ENCODE measurements around the gene GPAT3.
A peak's percentile ranks its signal among the peaks of the same experiment; 100 is the strongest.

Gene GPAT3

DNA sequence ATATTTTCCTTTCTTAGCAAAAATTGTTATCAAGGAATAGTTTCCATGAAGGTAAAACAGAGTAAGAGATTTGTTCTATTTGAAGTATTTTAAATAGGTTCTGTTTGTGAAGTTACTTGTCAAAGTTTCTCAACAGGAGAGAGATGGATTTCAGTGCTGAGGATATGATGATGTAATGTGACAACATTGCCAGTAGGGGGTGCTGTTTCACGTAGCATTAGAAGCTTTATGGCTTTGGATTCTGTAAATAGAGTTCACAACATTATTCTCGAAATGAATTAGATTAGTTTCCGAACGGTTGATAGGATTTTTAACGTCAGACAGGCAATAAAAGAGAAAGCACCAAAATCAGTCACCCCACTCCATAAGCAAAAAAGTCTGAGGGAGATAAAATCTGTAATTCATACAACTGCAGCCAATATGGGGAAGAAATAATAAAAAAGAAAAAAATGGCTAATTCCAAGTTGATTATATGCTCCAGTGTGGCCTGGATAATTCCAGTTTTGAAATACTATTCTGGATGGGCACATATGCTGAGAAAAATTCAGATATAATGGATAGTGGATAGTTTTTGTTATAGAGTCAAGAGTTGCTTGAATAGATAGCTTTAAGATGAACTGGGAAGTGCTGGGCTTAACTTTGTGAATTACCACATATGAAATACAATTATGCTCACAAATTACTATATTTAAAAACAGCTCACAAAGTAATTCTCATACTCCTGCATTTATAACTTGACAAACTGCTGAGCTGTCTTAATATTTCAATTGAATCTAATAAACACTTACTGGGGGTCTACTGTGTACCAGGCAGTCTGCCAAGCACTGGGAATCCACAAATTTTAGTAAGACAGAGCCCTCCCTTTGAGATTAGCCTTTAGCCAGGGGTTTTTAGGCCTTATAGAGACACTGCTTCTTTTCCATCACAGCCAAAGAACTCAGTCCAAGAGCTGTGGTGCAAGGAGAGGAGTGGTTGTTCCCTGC lies 109.1 kb downstream of the GPAT3 start:
- TF ChIP-seq, protein P1, sequence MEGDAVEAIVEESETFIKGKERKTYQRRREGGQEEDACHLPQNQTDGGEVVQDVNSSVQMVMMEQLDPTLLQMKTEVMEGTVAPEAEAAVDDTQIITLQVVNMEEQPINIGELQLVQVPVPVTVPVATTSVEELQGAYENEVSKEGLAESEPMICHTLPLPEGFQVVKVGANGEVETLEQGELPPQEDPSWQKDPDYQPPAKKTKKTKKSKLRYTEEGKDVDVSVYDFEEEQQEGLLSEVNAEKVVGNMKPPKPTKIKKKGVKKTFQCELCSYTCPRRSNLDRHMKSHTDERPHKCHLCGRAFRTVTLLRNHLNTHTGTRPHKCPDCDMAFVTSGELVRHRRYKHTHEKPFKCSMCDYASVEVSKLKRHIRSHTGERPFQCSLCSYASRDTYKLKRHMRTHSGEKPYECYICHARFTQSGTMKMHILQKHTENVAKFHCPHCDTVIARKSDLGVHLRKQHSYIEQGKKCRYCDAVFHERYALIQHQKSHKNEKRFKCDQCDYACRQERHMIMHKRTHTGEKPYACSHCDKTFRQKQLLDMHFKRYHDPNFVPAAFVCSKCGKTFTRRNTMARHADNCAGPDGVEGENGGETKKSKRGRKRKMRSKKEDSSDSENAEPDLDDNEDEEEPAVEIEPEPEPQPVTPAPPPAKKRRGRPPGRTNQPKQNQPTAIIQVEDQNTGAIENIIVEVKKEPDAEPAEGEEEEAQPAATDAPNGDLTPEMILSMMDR (IDR thresholded peaks at IDR 0.05; ENCODE audit: low read depth, low read length), result peak; percentile 78
- DNase-seq (ENCODE audit: extremely low read depth, low read depth), result peak; percentile 30

GRCh38 chr4:83646538-83647239 lies 110.8 kb downstream of the GPAT3 start:
- no peak for DNase-seq (ENCODE audit: extremely low read depth, low read depth)

DNA sequence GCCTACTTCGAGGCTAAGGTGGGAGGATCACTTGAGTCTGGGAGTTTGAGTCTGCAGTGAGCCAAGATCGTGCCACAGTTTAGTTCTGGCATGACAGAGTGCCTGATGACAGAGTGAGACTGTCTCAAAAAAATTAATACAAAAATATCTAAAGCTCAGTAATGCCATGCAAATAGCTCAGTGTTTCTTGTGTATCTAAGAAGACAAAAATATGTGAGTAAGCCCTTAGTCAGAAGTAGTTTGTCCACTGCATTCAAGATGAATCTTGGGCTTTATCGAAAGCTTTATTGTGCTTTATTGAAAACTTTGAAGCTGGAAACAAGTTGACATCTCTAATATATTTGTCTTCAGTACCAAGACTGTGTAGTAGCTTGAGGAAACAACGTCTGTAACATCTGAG lies 115.9 kb downstream of the GPAT3 start:
- TF ChIP-seq, protein P1 (IDR thresholded peaks at IDR 0.05; ENCODE audit: low read depth, low read length), result no peak
- DNase-seq (ENCODE audit: extremely low read depth, low read depth), result no peak

More at GRCh38 chr4:83646538-83647239, 110.8 kb downstream of the GPAT3 start:
- TF ChIP-seq, protein P1 (IDR thresholded peaks at IDR 0.05; ENCODE audit: low read depth, low read length), result no peak
